ENCODE results near the gene ARHGEF12.

DNA sequence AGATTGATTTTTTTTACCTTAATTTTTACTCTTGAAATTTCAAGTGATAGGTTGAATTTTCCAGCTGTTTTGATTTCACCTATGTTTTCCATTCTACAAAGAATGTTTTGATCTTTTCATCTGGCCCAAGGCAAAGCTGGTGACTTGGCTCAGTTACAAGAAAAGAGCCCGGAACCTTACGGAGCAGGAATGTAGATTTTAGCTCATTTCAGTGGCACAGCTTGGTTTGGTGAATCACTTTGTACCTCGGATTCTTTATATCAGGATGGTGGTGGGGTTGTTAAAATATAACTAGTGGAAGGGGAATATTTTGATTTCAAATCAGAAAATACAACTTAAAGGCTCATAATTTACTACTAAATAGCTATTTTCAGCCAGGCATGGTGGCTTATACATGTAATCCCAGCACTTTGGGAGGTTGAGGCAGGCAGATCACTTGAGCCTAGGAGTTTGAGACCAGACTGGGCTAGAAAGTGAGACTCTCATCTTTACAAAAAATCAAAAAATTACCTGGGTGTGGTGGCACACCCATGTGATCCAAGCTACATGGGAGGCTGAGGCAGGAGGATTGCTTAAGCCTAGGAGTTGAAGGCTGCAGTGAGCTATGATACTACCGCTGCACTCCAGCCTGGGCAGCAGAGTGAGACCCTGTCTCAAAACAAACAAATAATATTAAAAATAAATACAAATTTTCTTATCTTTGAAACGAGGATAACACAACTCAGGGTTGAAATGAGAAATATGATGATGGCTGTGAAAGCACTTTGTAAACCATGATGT is 166.0 kb downstream of the ARHGEF12 start:
- TF ChIP-seq, protein P1, sequence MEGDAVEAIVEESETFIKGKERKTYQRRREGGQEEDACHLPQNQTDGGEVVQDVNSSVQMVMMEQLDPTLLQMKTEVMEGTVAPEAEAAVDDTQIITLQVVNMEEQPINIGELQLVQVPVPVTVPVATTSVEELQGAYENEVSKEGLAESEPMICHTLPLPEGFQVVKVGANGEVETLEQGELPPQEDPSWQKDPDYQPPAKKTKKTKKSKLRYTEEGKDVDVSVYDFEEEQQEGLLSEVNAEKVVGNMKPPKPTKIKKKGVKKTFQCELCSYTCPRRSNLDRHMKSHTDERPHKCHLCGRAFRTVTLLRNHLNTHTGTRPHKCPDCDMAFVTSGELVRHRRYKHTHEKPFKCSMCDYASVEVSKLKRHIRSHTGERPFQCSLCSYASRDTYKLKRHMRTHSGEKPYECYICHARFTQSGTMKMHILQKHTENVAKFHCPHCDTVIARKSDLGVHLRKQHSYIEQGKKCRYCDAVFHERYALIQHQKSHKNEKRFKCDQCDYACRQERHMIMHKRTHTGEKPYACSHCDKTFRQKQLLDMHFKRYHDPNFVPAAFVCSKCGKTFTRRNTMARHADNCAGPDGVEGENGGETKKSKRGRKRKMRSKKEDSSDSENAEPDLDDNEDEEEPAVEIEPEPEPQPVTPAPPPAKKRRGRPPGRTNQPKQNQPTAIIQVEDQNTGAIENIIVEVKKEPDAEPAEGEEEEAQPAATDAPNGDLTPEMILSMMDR (IDR thresholded peaks at IDR 0.05 in 2 of 3, conservative IDR thresholded peaks at IDR 0.05 in 1 of 3; ENCODE audit: control insufficient read depth in 2 of 3, extremely low read depth in 1 of 3, insufficient read depth in 1 of 3, low read depth in 3 of 3, low read length in 3 of 3) = no peak
- TF ChIP-seq CHD2 (IDR thresholded peaks at IDR 0.05; ENCODE audit: borderline replicate concordance, low read depth, low read length) = no peak
- TF ChIP-seq, protein P2, sequence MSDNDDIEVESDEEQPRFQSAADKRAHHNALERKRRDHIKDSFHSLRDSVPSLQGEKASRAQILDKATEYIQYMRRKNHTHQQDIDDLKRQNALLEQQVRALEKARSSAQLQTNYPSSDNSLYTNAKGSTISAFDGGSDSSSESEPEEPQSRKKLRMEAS (IDR thresholded peaks at IDR 0.05; ENCODE audit: low read depth, low read length) = no peak
- no peak for TF ChIP-seq MEF2A (IDR thresholded peaks at IDR 0.05; ENCODE audit: insufficient read depth, low read depth, low read length)
- TF ChIP-seq SRF (IDR thresholded peaks at IDR 0.05; ENCODE audit: low read depth in 2 of 2, low read length in 2 of 2) = no peak
